HEK293 (cell line): ENCODE results near the gene TBC1D14.

Experiments
- GLI2 ChIP-seq: fragments of 450-650 bp; formaldehyde crosslinking; IDR thresholded peaks from 2 replicates; pipeline ENCODE4; 2017; ENCODE audit warnings: missing biosample characterization, missing genetic modification characterization, low read depth, borderline replicate concordance
- KLF10 ChIP-seq: fragments of 450-650 bp; IDR thresholded peaks from 2 replicates; pipeline ENCODE4 v1.5.1; 2018; ENCODE audit warnings: missing biosample characterization, mild to moderate bottlenecking, missing genetic modification characterization
- KLF9 ChIP-seq: fragments of 450-650 bp; formaldehyde crosslinking; IDR thresholded peaks from 2 replicates; pipeline ENCODE4 v1.5.1; 2016; ENCODE audit warnings: missing biosample characterization, missing genetic modification characterization, low read depth
- MEIS1 ChIP-seq: sonication (generic); formaldehyde crosslinking; IDR thresholded peaks from 2 replicates; pipeline ENCODE4 v1.8.1; 2022; ENCODE audit warnings: missing genetic modification reagents, mild to moderate bottlenecking, borderline replicate concordance
- OSR2 ChIP-seq: fragments of 450-650 bp; formaldehyde crosslinking; IDR thresholded peaks from 2 replicates; pipeline ENCODE4 v1.5.1; 2016; ENCODE audit warnings: missing biosample characterization, missing genetic modification characterization
- RBAK ChIP-seq: fragments of 450-650 bp; formaldehyde crosslinking; IDR thresholded peaks from 2 replicates; pipeline ENCODE4 v1.5.1; 2016; ENCODE audit warnings: missing biosample characterization, missing genetic modification characterization
- YY2 ChIP-seq: fragments of 450-650 bp; formaldehyde crosslinking; IDR thresholded peaks from 2 replicates; pipeline ENCODE4 v1.5.1; 2016; ENCODE audit warnings: missing biosample characterization, missing genetic modification characterization
- ZBTB11 ChIP-seq: fragments of 450-650 bp; formaldehyde crosslinking; conservative IDR thresholded peaks from 2 replicates; pipeline ENCODE4 v1.5.1; 2016; ENCODE audit warnings: low read depth, missing biosample characterization, missing genetic modification characterization
- ZBTB7A ChIP-seq: fragments of 450-650 bp; formaldehyde crosslinking; IDR thresholded peaks from 2 replicates; pipeline ENCODE4 v1.5.1; 2016; ENCODE audit warnings: low read depth, missing biosample characterization, missing genetic modification characterization
- ZEB2 ChIP-seq: fragments of 450-650 bp; formaldehyde crosslinking; IDR thresholded peaks from 2 replicates; pipeline ENCODE4 v1.5.1; 2016; ENCODE audit warnings: missing biosample characterization, missing genetic modification characterization
- ZFP3 ChIP-seq: fragments of 450-650 bp; formaldehyde crosslinking; IDR thresholded peaks from 2 replicates; pipeline ENCODE4 v1.5.1; 2016; ENCODE audit warnings: low read depth, missing biosample characterization, missing genetic modification characterization
- ZFP37 ChIP-seq: fragments of 450-650 bp; formaldehyde crosslinking; IDR thresholded peaks from 2 replicates; pipeline ENCODE4 v1.5.1; 2016; ENCODE audit warnings: missing biosample characterization, missing genetic modification characterization
- ZFP69B ChIP-seq: fragments of 450-650 bp; formaldehyde crosslinking; IDR thresholded peaks from 2 replicates; pipeline ENCODE4 v1.5.1; 2016; ENCODE audit warnings: missing biosample characterization, missing genetic modification characterization
- ZIC2 ChIP-seq: fragments of 450-650 bp; formaldehyde crosslinking; IDR thresholded peaks from 2 replicates; pipeline ENCODE4 v1.5.1; 2016; ENCODE audit warnings: missing biosample characterization, missing genetic modification characterization
- ZNF112 ChIP-seq: fragments of 450-650 bp; formaldehyde crosslinking; IDR thresholded peaks from 2 replicates; pipeline ENCODE4 v1.5.0; 2017; ENCODE audit warnings: missing biosample characterization, missing genetic modification characterization
- ZNF140 ChIP-seq: fragments of 450-650 bp; formaldehyde crosslinking; IDR thresholded peaks from 2 replicates; pipeline ENCODE4 v1.5.1; 2016; ENCODE audit warnings: missing biosample characterization, missing genetic modification characterization
- ZNF214 ChIP-seq: fragments of 450-650 bp; formaldehyde crosslinking; IDR thresholded peaks from 2 replicates; pipeline ENCODE4 v1.5.1; 2017; ENCODE audit warnings: missing biosample characterization, mild to moderate bottlenecking, missing genetic modification characterization, borderline replicate concordance
- ZNF280C ChIP-seq: fragments of 450-650 bp; formaldehyde crosslinking; IDR thresholded peaks from 2 replicates; pipeline ENCODE4 v1.5.1; 2016; ENCODE audit warnings: missing biosample characterization, missing genetic modification characterization
- ZNF302 ChIP-seq: fragments of 450-650 bp; formaldehyde crosslinking; IDR thresholded peaks from 2 replicates; pipeline ENCODE4 v1.5.1; 2016; ENCODE audit warnings: missing biosample characterization, missing genetic modification characterization, low read depth
- ZNF311 ChIP-seq: fragments of 450-650 bp; formaldehyde crosslinking; IDR thresholded peaks from 2 replicates; pipeline ENCODE4 v1.5.1; 2017; ENCODE audit warnings: missing biosample characterization, missing genetic modification characterization, borderline replicate concordance
- ZNF423 ChIP-seq: fragments of 450-650 bp; formaldehyde crosslinking; IDR thresholded peaks from 2 replicates; pipeline ENCODE4 v1.5.1; 2016; ENCODE audit warnings: missing biosample characterization, missing genetic modification characterization
- ZNF433 ChIP-seq: fragments of 450-650 bp; formaldehyde crosslinking; IDR thresholded peaks from 2 replicates; pipeline ENCODE4 v1.5.1; 2016; ENCODE audit warnings: missing biosample characterization, missing genetic modification characterization, low read depth
- ZNF510 ChIP-seq: fragments of 450-650 bp; formaldehyde crosslinking; IDR thresholded peaks from 2 replicates; pipeline ENCODE4 v1.5.1; 2018; ENCODE audit warnings: mild to moderate bottlenecking, missing genetic modification characterization, missing biosample characterization; ENCODE audit not compliant: insufficient replicate concordance
- ZNF529 ChIP-seq: fragments of 450-650 bp; formaldehyde crosslinking; IDR thresholded peaks from 2 replicates; pipeline ENCODE4 v1.5.1; 2017; ENCODE audit warnings: missing genetic modification characterization, missing biosample characterization; ENCODE audit not compliant: insufficient replicate concordance
- ZNF555 ChIP-seq: fragments of 450-650 bp; formaldehyde crosslinking; conservative IDR thresholded peaks from 2 replicates; pipeline ENCODE4 v1.5.1; 2017; ENCODE audit warnings: missing biosample characterization, mild to moderate bottlenecking, missing genetic modification characterization, inconsistent platforms
- ZNF558 ChIP-seq: fragments of 450-650 bp; formaldehyde crosslinking; IDR thresholded peaks from 2 replicates; pipeline ENCODE4 v1.5.1; 2016; ENCODE audit warnings: missing biosample characterization, missing genetic modification characterization
- ZNF585B ChIP-seq: fragments of 450-650 bp; formaldehyde crosslinking; IDR thresholded peaks from 2 replicates; pipeline ENCODE4 v1.5.1; 2016; ENCODE audit warnings: missing biosample characterization, missing genetic modification characterization
- ZNF596 ChIP-seq: fragments of 450-650 bp; IDR thresholded peaks from 2 replicates; pipeline ENCODE4 v1.5.0; 2018; ENCODE audit warnings: missing biosample characterization, mild to moderate bottlenecking, missing genetic modification characterization, moderate library complexity
- ZNF629 ChIP-seq: fragments of 450-650 bp; formaldehyde crosslinking; IDR thresholded peaks from 2 replicates; pipeline ENCODE4 v1.5.1; 2017; ENCODE audit warnings: missing biosample characterization, missing genetic modification characterization
- ZNF645 ChIP-seq: fragments of 450-650 bp; formaldehyde crosslinking; IDR thresholded peaks from 2 replicates; pipeline ENCODE4; 2016; ENCODE audit warnings: missing biosample characterization, missing genetic modification characterization
- ZNF660 ChIP-seq: fragments of 450-650 bp; IDR thresholded peaks from 2 replicates; pipeline ENCODE4 v1.5.1; 2018; ENCODE audit warnings: missing biosample characterization, mild to moderate bottlenecking, missing genetic modification characterization
- ZNF837 ChIP-seq: fragments of 450-650 bp; formaldehyde crosslinking; IDR thresholded peaks from 2 replicates; pipeline ENCODE4 v1.5.1; 2016; ENCODE audit warnings: missing biosample characterization, missing genetic modification characterization
- ZSCAN23 ChIP-seq: fragments of 450-650 bp; formaldehyde crosslinking; IDR thresholded peaks from 2 replicates; pipeline ENCODE4 v1.5.1; 2016; ENCODE audit warnings: missing biosample characterization, missing genetic modification characterization
- ZSCAN4 ChIP-seq: fragments of 450-650 bp; formaldehyde crosslinking; IDR thresholded peaks from 2 replicates; pipeline ENCODE4 v1.5.1; 2017; ENCODE audit warnings: missing biosample characterization, missing genetic modification characterization

Gene TBC1D14

GRCh38 chr4:6917461-6918271, 8.0 kb downstream of the TBC1D14 start (continued):
- TF ChIP-seq OSR2 (tag by site-specific recombination): peak; percentile 99
- no peak for TF ChIP-seq ZNF529 (tag by site-specific recombination)
- no peak for TF ChIP-seq ZNF837
- no peak for TF ChIP-seq ZNF555 (tag by site-specific recombination)
- no peak for TF ChIP-seq ZNF585B
- TF ChIP-seq KLF9 (tag by site-specific recombination): 0 out of 2 replicates have a peak, but pooled peaks have one; percentile 10
- TF ChIP-seq YY2 (tag by site-specific recombination): no peak
- TF ChIP-seq ZNF112: no peak
- peak; percentile 66 for TF ChIP-seq ZNF423 (tag by site-specific recombination)
- peak; percentile 64 for TF ChIP-seq ZNF629 (tag by site-specific recombination)
- TF ChIP-seq ZNF140 (tag by site-specific recombination): no peak
- TF ChIP-seq ZFP3: no peak
- TF ChIP-seq GLI2 (tag by site-specific recombination): no peak; the same call in 1 of the 2 replicates
- no peak for TF ChIP-seq ZNF645
- no peak; the same call in 1 of the 2 replicates for TF ChIP-seq ZEB2 (tag by site-specific recombination)
- TF ChIP-seq ZNF214 (tag by site-specific recombination): no peak
- no peak for TF ChIP-seq ZNF596 (tag by site-specific recombination)
- no peak for TF ChIP-seq MEIS1 (CRISPR knock-in tag)
- TF ChIP-seq ZNF280C (tag by site-specific recombination): no peak
- peak; percentile 67; the same call in 1 of the 2 replicates for TF ChIP-seq ZNF660
- no peak for TF ChIP-seq ZNF433
- TF ChIP-seq ZBTB7A (tag by site-specific recombination): no peak
- no peak for TF ChIP-seq ZNF510 (tag by site-specific recombination)
- 0 out of 2 replicates have a peak, but pooled peaks have one; percentile 22 for TF ChIP-seq ZBTB11 (tag by site-specific recombination)
- no peak for TF ChIP-seq ZNF558 (tag by site-specific recombination)
- TF ChIP-seq ZFP69B (tag by site-specific recombination): 0 out of 2 replicates have a peak, but pooled peaks have one; percentile 38
- TF ChIP-seq ZFP37 (tag by site-specific recombination): no peak
- no peak for TF ChIP-seq RBAK (tag by site-specific recombination)
- TF ChIP-seq KLF10 (tag by site-specific recombination): no peak
- no peak for TF ChIP-seq ZNF311 (tag by site-specific recombination)
- no peak for TF ChIP-seq ZSCAN4 (tag by site-specific recombination)
- no peak for TF ChIP-seq ZNF302
- TF ChIP-seq ZIC2 (tag by site-specific recombination): peak; percentile 72
- no peak for TF ChIP-seq ZSCAN23 (tag by site-specific recombination)
